ENCODE results near the gene GPR137B.

GPR137B gene

GRCh38 chr1:236200925-236201324, 58.6 kb downstream of the GPR137B start:
- Histone ChIP-seq H3K27me3 (ENCODE audit: control insufficient read depth, insufficient read depth, low read length) (no peaks in the 10 kb centered on the region), H3K36me3 (ENCODE audit: control insufficient read depth, insufficient read depth, low read length) (no peaks in the 10 kb centered on the region), H3K4me1 (ENCODE audit: control insufficient read depth, insufficient read depth, low read length) (no peaks in the 10 kb centered on the region), H3K4me3 (ENCODE audit: low read length) (no peak overlapping the region), H3K27ac (ENCODE audit: low read length) (no peak overlapping the region), H3K9me3 (ENCODE audit: control insufficient read depth, insufficient read depth, low read length) (no peaks in the 10 kb centered on the region)
- no peak for DNase-seq (ENCODE audit: low read depth, low spot score)

DNA sequence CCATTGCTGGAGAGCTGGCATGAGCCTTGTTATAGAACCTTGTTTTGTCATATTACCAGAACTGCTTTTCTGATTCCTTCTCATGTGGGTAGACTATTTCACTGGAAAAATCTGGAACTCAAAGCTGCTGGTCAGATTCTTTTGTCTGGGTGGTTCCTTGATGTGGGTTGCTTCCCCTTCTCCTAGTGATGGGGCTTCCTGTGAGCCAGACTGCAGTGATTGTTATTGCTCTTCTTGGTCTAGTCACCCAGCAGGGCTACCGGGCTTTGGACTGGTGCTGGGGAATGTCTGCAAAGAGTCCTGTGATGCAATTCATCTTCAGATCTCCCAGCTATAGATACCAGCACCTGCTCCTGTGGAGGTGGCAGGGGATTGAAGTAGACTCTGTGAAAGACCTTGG, 59.4 kb downstream of the GPR137B start:
- no CpG with 5 or more reads among the region's 1 CpG for WGBS (ENCODE audit: insufficient coverage, insufficient read length)
- DNase-seq (ENCODE audit: low read depth, low spot score): no peak
- H3K27ac ChIP-seq (ENCODE audit: low read length): no peak overlapping the region
- H3K4me1 ChIP-seq (ENCODE audit: control insufficient read depth, insufficient read depth, low read length): no peaks in the 10 kb centered on the region
- no peaks in the 10 kb centered on the region for H3K9me3 ChIP-seq (ENCODE audit: control insufficient read depth, insufficient read depth, low read length)
- H3K36me3 ChIP-seq (ENCODE audit: control insufficient read depth, insufficient read depth, low read length): no peaks in the 10 kb centered on the region
- H3K27me3 ChIP-seq (ENCODE audit: control insufficient read depth, insufficient read depth, low read length): no peaks in the 10 kb centered on the region
- no peak overlapping the region for H3K4me3 ChIP-seq (ENCODE audit: low read length)

DNA sequence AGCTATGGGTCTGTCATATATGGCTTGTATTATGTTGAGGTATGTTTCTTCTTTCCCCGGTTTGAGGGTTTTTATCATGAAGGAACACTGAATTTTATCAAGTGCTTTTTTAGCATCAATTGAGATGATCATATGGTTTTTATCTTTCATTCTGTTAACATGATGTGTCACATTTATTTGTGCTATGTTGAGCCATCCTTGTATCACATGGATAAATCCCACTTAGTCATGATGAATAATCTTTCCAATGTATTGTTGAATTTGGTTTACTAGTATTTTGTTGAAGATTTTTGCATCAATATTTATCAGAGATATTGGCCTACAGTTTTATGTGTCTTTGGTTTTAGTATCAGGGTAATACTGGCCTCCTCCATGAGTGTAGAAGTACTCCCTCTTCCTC, 61.7 kb downstream of the GPR137B start:
- Histone ChIP-seq H3K27me3 (ENCODE audit: control insufficient read depth, insufficient read depth, low read length) (no peaks in the 10 kb centered on the region), H3K36me3 (ENCODE audit: control insufficient read depth, insufficient read depth, low read length) (no peaks in the 10 kb centered on the region), H3K4me1 (ENCODE audit: control insufficient read depth, insufficient read depth, low read length) (no peaks in the 10 kb centered on the region), H3K4me3 (ENCODE audit: low read length) (no peak overlapping the region), H3K27ac (ENCODE audit: low read length) (no peak overlapping the region), H3K9me3 (ENCODE audit: control insufficient read depth, insufficient read depth, low read length) (no peaks in the 10 kb centered on the region)
- DNase-seq (ENCODE audit: low read depth, low spot score): no peak
- no CpG with 5 or more reads among the region's 1 CpG for WGBS (ENCODE audit: insufficient coverage, insufficient read length)

DNA sequence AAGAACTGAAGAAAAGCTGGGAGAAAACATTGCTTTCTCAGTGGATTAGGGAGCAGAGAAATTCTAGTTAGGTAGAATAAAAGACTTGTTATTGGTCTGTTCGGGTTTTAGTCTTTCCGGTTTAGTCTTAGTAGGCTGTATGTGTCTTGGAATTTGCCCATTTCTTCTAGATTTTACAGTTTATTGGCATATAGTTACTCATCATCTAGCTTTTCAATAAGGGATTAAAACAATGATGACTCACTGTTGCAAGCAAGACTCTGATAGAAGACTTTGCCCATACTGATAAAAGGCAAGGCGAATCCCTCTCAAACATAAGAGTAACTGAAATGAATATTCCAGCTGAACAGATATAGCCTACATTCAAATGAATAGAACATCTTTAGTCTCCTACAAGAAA, 62.3 kb downstream of the GPR137B start:
- no peaks in the 10 kb centered on the region for H3K27me3 ChIP-seq (ENCODE audit: control insufficient read depth, insufficient read depth, low read length)

GRCh38 chr1:236206548-236206947, 64.2 kb downstream of the GPR137B start:
- Histone ChIP-seq H3K27me3 (ENCODE audit: control insufficient read depth, insufficient read depth, low read length) (no peaks in the 10 kb centered on the region), H3K9me3 (ENCODE audit: control insufficient read depth, insufficient read depth, low read length) (no peaks in the 10 kb centered on the region), H3K27ac (ENCODE audit: low read length) (no peak overlapping the region), H3K4me1 (ENCODE audit: control insufficient read depth, insufficient read depth, low read length) (no peaks in the 10 kb centered on the region), H3K4me3 (ENCODE audit: low read length) (no peak overlapping the region), H3K36me3 (ENCODE audit: control insufficient read depth, insufficient read depth, low read length) (no peaks in the 10 kb centered on the region)
- no CpG with 5 or more reads among the region's 4 CpGs for WGBS (ENCODE audit: insufficient coverage, insufficient read length)
- peak; percentile 27 for DNase-seq (ENCODE audit: low read depth, low spot score)

More for the DNA sequence above, 62.3 kb downstream of the GPR137B start:
- no peaks in the 10 kb centered on the region for H3K4me1 ChIP-seq (ENCODE audit: control insufficient read depth, insufficient read depth, low read length)
- no peak overlapping the region for H3K27ac ChIP-seq (ENCODE audit: low read length)
- WGBS (ENCODE audit: insufficient coverage, insufficient read length): no CpG with 5 or more reads among the region's 3 CpGs
- no peaks in the 10 kb centered on the region for H3K9me3 ChIP-seq (ENCODE audit: control insufficient read depth, insufficient read depth, low read length)
- no peak overlapping the region for H3K4me3 ChIP-seq (ENCODE audit: low read length)
- DNase-seq (ENCODE audit: low read depth, low spot score): no peak
- H3K36me3 ChIP-seq (ENCODE audit: control insufficient read depth, insufficient read depth, low read length): no peaks in the 10 kb centered on the region

DNA sequence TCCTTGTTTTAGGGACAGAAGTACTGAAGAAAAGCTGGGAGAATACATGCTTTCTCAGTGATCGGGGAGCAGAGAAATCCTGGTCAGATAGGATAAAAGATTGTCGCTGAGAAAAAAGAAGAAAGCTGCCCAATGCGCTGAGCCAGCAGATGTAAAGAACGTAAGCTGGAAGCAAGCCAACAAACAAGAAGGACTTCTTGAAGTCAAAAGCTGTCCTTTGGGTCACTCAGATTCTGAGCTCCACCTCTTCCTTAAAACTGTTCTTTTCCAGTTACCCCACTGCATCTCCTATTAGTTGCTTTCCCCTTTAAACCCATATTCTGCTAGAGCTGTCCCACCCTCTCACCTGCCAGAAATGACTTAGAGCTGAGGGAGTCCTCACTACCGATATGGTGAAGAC, 64.8 kb downstream of the GPR137B start:
- Histone ChIP-seq H3K27me3 (ENCODE audit: control insufficient read depth, insufficient read depth, low read length) (no peaks in the 10 kb centered on the region), H3K36me3 (ENCODE audit: control insufficient read depth, insufficient read depth, low read length) (no peaks in the 10 kb centered on the region), H3K4me3 (ENCODE audit: low read length) (no peak overlapping the region), H3K9me3 (ENCODE audit: control insufficient read depth, insufficient read depth, low read length) (no peaks in the 10 kb centered on the region), H3K4me1 (ENCODE audit: control insufficient read depth, insufficient read depth, low read length) (no peaks in the 10 kb centered on the region), H3K27ac (ENCODE audit: low read length) (no peak overlapping the region)
- no peak for DNase-seq (ENCODE audit: low read depth, low spot score)
- WGBS (ENCODE audit: insufficient coverage, insufficient read length): no CpG with 5 or more reads among the region's 5 CpGs

DNA sequence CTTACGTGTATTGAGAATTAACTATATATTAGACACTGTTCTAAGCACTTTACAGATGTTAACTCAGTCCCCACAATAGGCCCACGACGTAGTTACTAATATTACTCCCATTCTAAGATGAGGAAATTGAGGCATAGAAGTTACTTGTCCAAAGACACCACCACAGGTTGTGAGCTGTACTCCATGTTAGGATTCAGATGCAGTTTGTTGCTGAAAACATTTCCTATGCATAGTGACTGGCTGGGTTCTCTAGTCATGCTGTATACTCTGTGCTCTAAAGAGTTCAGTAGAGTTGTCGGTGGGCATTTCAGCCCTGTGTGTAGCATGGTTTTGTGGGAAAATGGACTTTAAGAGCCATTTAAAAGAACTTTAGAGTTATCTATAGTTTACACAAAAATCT, 65.2 kb downstream of the GPR137B start:
- Histone ChIP-seq H3K9me3 (ENCODE audit: control insufficient read depth, insufficient read depth, low read length) (no peaks in the 10 kb centered on the region), H3K4me1 (ENCODE audit: control insufficient read depth, insufficient read depth, low read length) (no peaks in the 10 kb centered on the region), H3K4me3 (ENCODE audit: low read length) (no peak overlapping the region), H3K36me3 (ENCODE audit: control insufficient read depth, insufficient read depth, low read length) (no peaks in the 10 kb centered on the region), H3K27me3 (ENCODE audit: control insufficient read depth, insufficient read depth, low read length) (no peaks in the 10 kb centered on the region), H3K27ac (ENCODE audit: low read length) (no peak overlapping the region)
- WGBS (ENCODE audit: insufficient coverage, insufficient read length): no CpG with 5 or more reads among the region's 4 CpGs
- no peak for DNase-seq (ENCODE audit: low read depth, low spot score)

DNA sequence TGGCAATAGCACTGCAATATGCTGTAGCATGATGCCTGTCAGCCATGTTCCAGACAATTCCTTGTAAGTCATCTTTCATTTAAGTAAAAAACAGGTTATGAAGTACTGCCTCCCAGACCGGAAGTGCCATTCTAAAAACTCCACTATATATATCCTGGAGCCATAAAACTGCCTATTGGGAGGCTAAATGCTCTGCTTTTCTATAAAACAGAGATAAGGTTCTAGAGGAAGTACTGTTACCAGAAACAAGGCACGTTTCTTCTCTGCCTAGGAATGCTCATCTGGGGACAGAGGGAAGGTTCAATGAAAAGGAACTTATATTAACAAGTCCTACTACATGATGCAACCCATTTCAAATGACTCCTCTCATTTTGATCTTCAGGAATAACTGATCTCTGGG, 66.8 kb downstream of the GPR137B start:
- no peaks in the 10 kb centered on the region for H3K27me3 ChIP-seq (ENCODE audit: control insufficient read depth, insufficient read depth, low read length)
- no peak overlapping the region for H3K27ac ChIP-seq (ENCODE audit: low read length)
- no peaks in the 10 kb centered on the region for H3K36me3 ChIP-seq (ENCODE audit: control insufficient read depth, insufficient read depth, low read length)
- no peak overlapping the region for H3K4me3 ChIP-seq (ENCODE audit: low read length)
- WGBS (ENCODE audit: insufficient coverage, insufficient read length): no CpG with 5 or more reads among the region's 2 CpGs
- DNase-seq (ENCODE audit: low read depth, low spot score): no peak
- no peaks in the 10 kb centered on the region for H3K4me1 ChIP-seq (ENCODE audit: control insufficient read depth, insufficient read depth, low read length)
- no peaks in the 10 kb centered on the region for H3K9me3 ChIP-seq (ENCODE audit: control insufficient read depth, insufficient read depth, low read length)

DNA sequence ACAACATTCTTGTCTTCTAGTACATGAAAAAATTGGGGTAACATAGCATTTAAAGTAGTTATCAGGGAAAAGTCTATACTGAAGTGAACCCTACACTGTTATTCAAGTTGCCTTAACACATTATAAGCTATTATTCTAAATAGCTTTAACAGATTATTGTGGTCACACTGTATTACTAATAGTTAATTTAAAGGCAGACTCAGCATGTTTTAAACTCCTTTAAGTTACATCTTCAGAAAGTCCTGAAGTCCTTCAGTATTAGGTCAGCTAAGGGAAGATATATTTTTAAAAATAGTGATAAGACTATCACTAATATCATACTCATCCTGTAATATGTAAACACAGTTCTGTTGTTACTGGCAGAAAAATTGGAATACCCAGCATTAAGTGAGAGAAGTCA, 67.4 kb downstream of the GPR137B start:
- H3K36me3 ChIP-seq (ENCODE audit: control insufficient read depth, insufficient read depth, low read length): no peaks in the 10 kb centered on the region
- no peak overlapping the region for H3K4me3 ChIP-seq (ENCODE audit: low read length)
- no peak overlapping the region for H3K27ac ChIP-seq (ENCODE audit: low read length)
- H3K9me3 ChIP-seq (ENCODE audit: control insufficient read depth, insufficient read depth, low read length): no peaks in the 10 kb centered on the region
- H3K27me3 ChIP-seq (ENCODE audit: control insufficient read depth, insufficient read depth, low read length): no peaks in the 10 kb centered on the region
- no peak for DNase-seq (ENCODE audit: low read depth, low spot score)
- H3K4me1 ChIP-seq (ENCODE audit: control insufficient read depth, insufficient read depth, low read length): no peaks in the 10 kb centered on the region

DNA sequence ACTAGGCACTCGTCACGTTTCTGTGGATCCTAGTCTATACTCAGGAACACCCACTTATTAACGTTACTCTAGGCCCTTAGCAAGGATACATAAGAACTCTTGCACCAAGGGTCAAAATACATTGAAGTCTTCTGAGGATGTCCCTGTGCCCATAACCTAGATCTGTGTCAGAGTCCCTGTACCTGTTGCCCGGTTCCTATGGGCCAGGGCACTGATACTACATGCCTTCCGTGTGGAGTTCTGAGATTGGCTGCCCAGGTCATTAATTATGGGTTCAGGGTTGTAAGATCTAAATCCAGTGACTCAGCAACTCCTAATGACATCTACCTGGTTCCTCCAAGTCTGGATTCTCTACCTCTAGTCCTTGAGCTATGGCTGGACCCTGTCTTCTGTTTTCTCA, 69.5 kb downstream of the GPR137B start:
- no peaks in the 10 kb centered on the region for H3K27me3 ChIP-seq (ENCODE audit: control insufficient read depth, insufficient read depth, low read length)
- H3K9me3 ChIP-seq (ENCODE audit: control insufficient read depth, insufficient read depth, low read length): no peaks in the 10 kb centered on the region
- no peak overlapping the region for H3K27ac ChIP-seq (ENCODE audit: low read length)
- DNase-seq (ENCODE audit: low read depth, low spot score): no peak
- H3K4me1 ChIP-seq (ENCODE audit: control insufficient read depth, insufficient read depth, low read length): no peaks in the 10 kb centered on the region
- WGBS (ENCODE audit: insufficient coverage, insufficient read length): no CpG with 5 or more reads among the region's 5 CpGs
- no peak overlapping the region for H3K4me3 ChIP-seq (ENCODE audit: low read length)
- H3K36me3 ChIP-seq (ENCODE audit: control insufficient read depth, insufficient read depth, low read length): no peaks in the 10 kb centered on the region

GRCh38 chr1:236213534-236213933, 71.2 kb downstream of the GPR137B start:
- Histone ChIP-seq H3K4me1 (ENCODE audit: control insufficient read depth, insufficient read depth, low read length) (no peaks in the 10 kb centered on the region), H3K27me3 (ENCODE audit: control insufficient read depth, insufficient read depth, low read length) (no peaks in the 10 kb centered on the region), H3K27ac (ENCODE audit: low read length) (no peak overlapping the region), H3K4me3 (ENCODE audit: low read length) (no peak overlapping the region), H3K36me3 (ENCODE audit: control insufficient read depth, insufficient read depth, low read length) (no peaks in the 10 kb centered on the region), H3K9me3 (ENCODE audit: control insufficient read depth, insufficient read depth, low read length) (no peaks in the 10 kb centered on the region)
- no CpG with 5 or more reads among the region's 3 CpGs for WGBS (ENCODE audit: insufficient coverage, insufficient read length)
- DNase-seq (ENCODE audit: low read depth, low spot score): no peak
